Stimulated activated CD8-positive, alpha-beta memory T cell treated with anti-CD3 and anti-CD28 coated beads, Interleukin-7, amount 100 ng/mL, for 4 hours (primary cell): ENCODE data around the gene FST.

Experiments used
- DNase-seq, 2 donors: peaks; one replicate each; pipeline ENCODE4 v3.0.0-alpha.2; 2020; ENCODE audit warnings: low read depth in 2 of 2

FST gene

GRCh38 chr5:53520813-53521212 lies 40.4 kb downstream of the FST start:
- no peak for DNase-seq
